Measurements from ENCODE around the gene DMGDH.

DMGDH gene

DNA sequence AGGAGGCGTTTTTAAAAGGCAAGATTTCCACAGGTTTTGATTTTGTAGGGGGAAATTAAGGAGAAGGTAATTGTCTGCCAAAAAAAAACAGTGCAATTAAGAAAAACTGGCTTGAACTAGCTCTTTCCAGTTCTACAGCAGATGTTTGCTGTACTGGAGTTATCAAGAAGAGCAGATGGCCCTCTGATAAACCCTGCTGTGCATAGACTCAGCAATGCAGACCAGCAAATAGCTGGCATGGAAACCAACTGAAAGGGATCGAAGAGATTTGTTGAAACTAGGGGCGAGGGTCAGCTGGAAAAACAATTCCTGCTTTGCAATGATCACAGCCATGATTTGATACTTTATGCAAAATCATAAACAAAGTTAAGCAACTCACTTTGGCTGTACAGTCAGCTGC lies 24.3 kb upstream of the DMGDH start:
- no peaks in the 10 kb centered on the region for H3K27me3 ChIP-seq (ENCODE audit: control insufficient read depth in 2 of 2, insufficient read depth in 2 of 2, low read length in 2 of 2)
- H3K9ac ChIP-seq (ENCODE audit: low read depth in 1 of 2, low read length in 2 of 2) = no peak overlapping the region
- no peak overlapping the region for H3K27ac ChIP-seq (ENCODE audit: low read depth in 2 of 2, low read length in 2 of 2)
- H3K4me3 ChIP-seq (ENCODE audit: low read length in 2 of 2) = no peak overlapping the region
- H3K36me3 ChIP-seq (ENCODE audit: control insufficient read depth in 2 of 2, insufficient read depth in 2 of 2, low read length in 2 of 2) = no peaks in the 10 kb centered on the region
- no peaks in the 10 kb centered on the region for H3K4me1 ChIP-seq (ENCODE audit: control insufficient read depth in 2 of 2, insufficient read depth in 2 of 2, low read length in 2 of 2)
- H3K9me3 ChIP-seq (ENCODE audit: control insufficient read depth in 2 of 2, low read length in 2 of 2) = no peaks in the 10 kb centered on the region

DNA sequence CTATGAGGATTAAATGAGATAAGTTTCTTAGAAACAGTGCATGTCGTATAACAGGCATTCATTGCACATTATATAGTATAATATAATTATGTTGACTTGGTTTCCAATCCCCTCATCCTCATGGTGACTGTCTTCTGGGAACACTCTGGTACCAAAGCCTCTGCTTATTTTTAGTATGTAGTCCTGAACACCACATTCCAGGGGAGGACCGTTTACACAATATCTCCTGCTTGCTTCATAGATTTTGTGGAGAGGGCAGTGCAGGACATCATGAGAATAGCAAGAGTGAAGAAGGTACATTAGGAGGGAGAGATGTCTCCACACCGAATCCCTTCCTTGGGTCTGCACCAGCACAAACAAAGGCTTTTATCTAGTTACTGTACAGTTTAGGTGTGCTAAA lies 21.6 kb upstream of the DMGDH start:
- Histone ChIP-seq H3K9me3 (ENCODE audit: control insufficient read depth in 2 of 2, low read length in 2 of 2) (no peaks in the 10 kb centered on the region), H3K27ac (ENCODE audit: low read depth in 2 of 2, low read length in 2 of 2) (no peak overlapping the region)

DNA sequence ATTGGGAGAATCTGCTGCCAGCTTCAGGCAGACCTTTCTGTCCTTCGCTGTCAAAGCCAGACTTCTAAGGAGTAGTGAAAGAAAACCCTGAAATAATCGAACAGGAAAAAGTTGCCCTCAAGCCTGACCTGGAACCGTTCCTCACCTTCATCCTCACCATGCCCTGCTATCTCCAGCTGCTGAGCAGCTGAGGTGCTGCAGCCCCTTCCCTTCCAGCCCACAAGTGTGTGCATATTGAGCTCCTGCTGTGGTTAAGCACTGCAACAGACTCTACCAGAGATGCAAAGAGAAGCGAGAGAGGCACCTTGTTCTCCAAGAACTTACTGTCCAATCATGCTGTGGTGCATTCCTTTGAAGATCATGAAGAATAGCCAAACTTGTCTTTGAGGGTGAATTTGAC lies 19.0 kb upstream of the DMGDH start:
- no peak overlapping the region for H3K9ac ChIP-seq (ENCODE audit: low read depth in 1 of 2, low read length in 2 of 2)
- H3K36me3 ChIP-seq (ENCODE audit: control insufficient read depth in 2 of 2, insufficient read depth in 2 of 2, low read length in 2 of 2) = no peaks in the 10 kb centered on the region
- no peaks in the 10 kb centered on the region for H3K4me1 ChIP-seq (ENCODE audit: control insufficient read depth in 2 of 2, insufficient read depth in 2 of 2, low read length in 2 of 2)
- H3K4me3 ChIP-seq (ENCODE audit: low read length in 2 of 2) = no peak overlapping the region
- H3K9me3 ChIP-seq (ENCODE audit: control insufficient read depth in 2 of 2, low read length in 2 of 2) = no peaks in the 10 kb centered on the region
- H3K27ac ChIP-seq (ENCODE audit: low read depth in 2 of 2, low read length in 2 of 2) = no peak overlapping the region
- H3K27me3 ChIP-seq (ENCODE audit: control insufficient read depth in 2 of 2, insufficient read depth in 2 of 2, low read length in 2 of 2) = no peaks in the 10 kb centered on the region

More for the DNA sequence above, 21.6 kb upstream of the DMGDH start:
- Histone ChIP-seq H3K27me3 (ENCODE audit: control insufficient read depth in 2 of 2, insufficient read depth in 2 of 2, low read length in 2 of 2) (no peaks in the 10 kb centered on the region), H3K9ac (ENCODE audit: low read depth in 1 of 2, low read length in 2 of 2) (no peak overlapping the region), H3K36me3 (ENCODE audit: control insufficient read depth in 2 of 2, insufficient read depth in 2 of 2, low read length in 2 of 2) (no peaks in the 10 kb centered on the region), H3K4me3 (ENCODE audit: low read length in 2 of 2) (no peak overlapping the region), H3K4me1 (ENCODE audit: control insufficient read depth in 2 of 2, insufficient read depth in 2 of 2, low read length in 2 of 2) (no peaks in the 10 kb centered on the region)

GRCh38 chr5:79086116-79086515 lies 16.6 kb upstream of the DMGDH start:
- Histone ChIP-seq H3K4me1 (ENCODE audit: control insufficient read depth in 2 of 2, insufficient read depth in 2 of 2, low read length in 2 of 2) (no peaks in the 10 kb centered on the region), H3K36me3 (ENCODE audit: control insufficient read depth in 2 of 2, insufficient read depth in 2 of 2, low read length in 2 of 2) (no peaks in the 10 kb centered on the region), H3K27ac (ENCODE audit: low read depth in 2 of 2, low read length in 2 of 2) (no peak overlapping the region), H3K9me3 (ENCODE audit: control insufficient read depth in 2 of 2, low read length in 2 of 2) (no peaks in the 10 kb centered on the region), H3K27me3 (ENCODE audit: control insufficient read depth in 2 of 2, insufficient read depth in 2 of 2, low read length in 2 of 2) (no peaks in the 10 kb centered on the region), H3K9ac (ENCODE audit: low read depth in 1 of 2, low read length in 2 of 2) (no peak overlapping the region), H3K4me3 (ENCODE audit: low read length in 2 of 2) (no peak overlapping the region)

- no peaks in the 10 kb centered on the region for H3K9me3 ChIP-seq (ENCODE audit: control insufficient read depth in 2 of 2, low read length in 2 of 2)
- no peak overlapping the region for H3K27ac ChIP-seq (ENCODE audit: low read depth in 2 of 2, low read length in 2 of 2)
- no peak overlapping the region for H3K4me3 ChIP-seq (ENCODE audit: low read length in 2 of 2)
- H3K36me3 ChIP-seq (ENCODE audit: control insufficient read depth in 2 of 2, insufficient read depth in 2 of 2, low read length in 2 of 2) = no peaks in the 10 kb centered on the region
- H3K27me3 ChIP-seq (ENCODE audit: control insufficient read depth in 2 of 2, insufficient read depth in 2 of 2, low read length in 2 of 2) = no peaks in the 10 kb centered on the region
- no peak overlapping the region for H3K9ac ChIP-seq (ENCODE audit: low read depth in 1 of 2, low read length in 2 of 2)
- H3K4me1 ChIP-seq (ENCODE audit: control insufficient read depth in 2 of 2, insufficient read depth in 2 of 2, low read length in 2 of 2) = no peaks in the 10 kb centered on the region
Observed at GRCh38 chr5:79081779-79082178, 12.3 kb upstream of the DMGDH start.

DNA sequence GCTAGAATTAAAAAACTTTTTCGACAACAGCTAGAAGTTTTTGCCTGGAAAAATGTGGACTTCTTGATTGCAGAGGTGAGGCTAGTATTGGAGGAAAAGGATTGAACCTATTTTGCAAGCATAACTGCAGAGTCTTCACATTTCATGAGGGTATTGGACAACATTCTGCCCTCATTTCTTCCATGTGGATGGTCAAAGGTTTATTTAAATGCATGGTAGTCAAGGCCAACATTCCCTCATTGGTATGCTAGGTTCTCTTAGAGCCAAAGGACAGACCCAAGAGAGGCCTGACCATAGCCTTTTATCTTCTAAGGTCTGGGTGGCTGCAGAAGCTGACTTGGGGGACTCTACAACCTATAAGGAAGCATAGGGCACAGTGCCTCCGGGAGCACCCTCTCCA lies 11.3 kb upstream of the DMGDH start:
- Histone ChIP-seq H3K9ac (ENCODE audit: low read depth in 1 of 2, low read length in 2 of 2) (no peak overlapping the region), H3K9me3 (ENCODE audit: control insufficient read depth in 2 of 2, low read length in 2 of 2) (no peaks in the 10 kb centered on the region)

GRCh38 chr5:79077680-79078365 lies 8.3 kb upstream of the DMGDH start:
- Histone ChIP-seq H3K4me1 (ENCODE audit: control insufficient read depth in 2 of 2, insufficient read depth in 2 of 2, low read length in 2 of 2) (no peaks in the 10 kb centered on the region), H3K27me3 (ENCODE audit: control insufficient read depth in 2 of 2, insufficient read depth in 2 of 2, low read length in 2 of 2) (no peaks in the 10 kb centered on the region), H3K9ac (ENCODE audit: low read depth in 1 of 2, low read length in 2 of 2) (no peak overlapping the region), H3K4me3 (ENCODE audit: low read length in 2 of 2) (no peak overlapping the region), H3K36me3 (ENCODE audit: control insufficient read depth in 2 of 2, insufficient read depth in 2 of 2, low read length in 2 of 2) (no peaks in the 10 kb centered on the region), H3K27ac (ENCODE audit: low read depth in 2 of 2, low read length in 2 of 2) (no peak overlapping the region), H3K9me3 (ENCODE audit: control insufficient read depth in 2 of 2, low read length in 2 of 2) (no peaks in the 10 kb centered on the region)

More for the DNA sequence above, 11.3 kb upstream of the DMGDH start:
- Histone ChIP-seq H3K36me3 (ENCODE audit: control insufficient read depth in 2 of 2, insufficient read depth in 2 of 2, low read length in 2 of 2) (no peaks in the 10 kb centered on the region), H3K27ac (ENCODE audit: low read depth in 2 of 2, low read length in 2 of 2) (no peak overlapping the region), H3K4me3 (ENCODE audit: low read length in 2 of 2) (no peak overlapping the region), H3K4me1 (ENCODE audit: control insufficient read depth in 2 of 2, insufficient read depth in 2 of 2, low read length in 2 of 2) (no peaks in the 10 kb centered on the region), H3K27me3 (ENCODE audit: control insufficient read depth in 2 of 2, insufficient read depth in 2 of 2, low read length in 2 of 2) (no peaks in the 10 kb centered on the region)

GRCh38 chr5:79076819-79077218 lies 7.3 kb upstream of the DMGDH start:
- no peak overlapping the region for H3K4me3 ChIP-seq (ENCODE audit: low read length in 2 of 2)
- no peaks in the 10 kb centered on the region for H3K4me1 ChIP-seq (ENCODE audit: control insufficient read depth in 2 of 2, insufficient read depth in 2 of 2, low read length in 2 of 2)
- no peaks in the 10 kb centered on the region for H3K9me3 ChIP-seq (ENCODE audit: control insufficient read depth in 2 of 2, low read length in 2 of 2)
- no peaks in the 10 kb centered on the region for H3K27me3 ChIP-seq (ENCODE audit: control insufficient read depth in 2 of 2, insufficient read depth in 2 of 2, low read length in 2 of 2)
- H3K27ac ChIP-seq (ENCODE audit: low read depth in 2 of 2, low read length in 2 of 2) = no peak overlapping the region
- no peaks in the 10 kb centered on the region for H3K36me3 ChIP-seq (ENCODE audit: control insufficient read depth in 2 of 2, insufficient read depth in 2 of 2, low read length in 2 of 2)
- no peak overlapping the region for H3K9ac ChIP-seq (ENCODE audit: low read depth in 1 of 2, low read length in 2 of 2)

DNA sequence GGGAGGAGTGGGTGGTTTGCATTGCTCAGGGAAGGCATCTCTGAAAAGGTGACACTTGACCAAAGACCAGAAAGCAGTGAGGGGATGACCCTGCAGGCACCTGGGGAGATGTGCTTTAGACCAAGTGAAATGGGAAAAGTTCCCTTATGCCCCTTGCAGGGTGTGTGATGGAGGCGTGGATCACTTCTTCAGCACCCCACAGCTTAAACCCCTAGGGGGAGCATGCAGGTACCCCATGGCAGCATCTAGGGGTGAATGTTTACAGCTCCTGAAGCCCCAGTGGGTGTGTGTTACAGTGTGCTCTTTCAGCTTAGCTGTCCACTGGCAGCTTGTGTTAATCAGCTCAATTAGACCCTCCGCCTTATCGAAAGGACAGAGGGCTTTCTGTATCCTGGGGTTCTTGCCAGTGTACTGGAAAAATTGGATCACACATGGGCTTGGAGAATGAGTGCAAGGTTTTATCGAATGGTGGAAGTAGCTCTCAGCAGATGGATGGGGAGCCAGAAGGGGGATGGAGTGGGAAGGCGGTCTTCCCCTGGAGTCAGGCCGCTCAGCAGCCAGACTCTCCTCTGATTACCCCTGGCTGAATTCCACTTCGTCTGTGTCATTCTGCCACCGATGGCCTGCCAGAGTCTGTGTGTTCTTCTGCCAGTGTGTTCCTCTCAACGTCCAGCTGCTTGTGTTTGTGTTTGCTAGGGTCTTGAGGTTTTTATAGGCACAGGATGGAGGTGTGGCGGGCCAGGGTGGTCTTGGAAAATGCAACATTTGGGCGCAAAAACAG lies 6.4 kb upstream of the DMGDH start:
- Histone ChIP-seq H3K4me1 (ENCODE audit: control insufficient read depth in 2 of 2, insufficient read depth in 2 of 2, low read length in 2 of 2) (no peaks in the 10 kb centered on the region), H3K4me3 (ENCODE audit: low read length in 2 of 2) (no peak overlapping the region), H3K27me3 (ENCODE audit: control insufficient read depth in 2 of 2, insufficient read depth in 2 of 2, low read length in 2 of 2) (peaks cover 0 to 4% of the 10 kb centered on the region in 2 donors), H3K9ac (ENCODE audit: low read depth in 1 of 2, low read length in 2 of 2) (no peak overlapping the region), H3K27ac (ENCODE audit: low read depth in 2 of 2, low read length in 2 of 2) (no peak overlapping the region), H3K36me3 (ENCODE audit: control insufficient read depth in 2 of 2, insufficient read depth in 2 of 2, low read length in 2 of 2) (no peaks in the 10 kb centered on the region), H3K9me3 (ENCODE audit: control insufficient read depth in 2 of 2, low read length in 2 of 2) (no peaks in the 10 kb centered on the region)

DNA sequence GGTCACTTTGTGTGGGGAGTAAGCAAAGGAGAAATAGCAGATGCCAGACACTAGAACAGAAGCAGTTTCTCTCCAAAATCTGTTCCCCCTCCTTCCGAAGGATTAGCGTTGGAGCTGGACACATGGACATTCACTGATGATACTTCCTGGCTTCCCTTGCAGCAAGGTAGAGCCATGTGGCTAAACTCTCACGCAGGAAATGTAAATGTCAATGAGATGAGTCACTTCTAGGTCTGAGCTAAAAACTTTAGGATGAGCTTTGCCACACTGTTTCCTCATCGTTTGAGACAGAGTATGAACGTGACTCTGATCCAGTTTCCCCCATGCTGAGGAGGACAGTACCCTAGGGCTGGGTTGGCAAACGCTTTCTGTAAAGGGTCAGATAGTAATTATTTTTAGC lies 5.2 kb upstream of the DMGDH start:
- Histone ChIP-seq H3K36me3 (ENCODE audit: control insufficient read depth in 2 of 2, insufficient read depth in 2 of 2, low read length in 2 of 2) (no peaks in the 10 kb centered on the region), H3K4me1 (ENCODE audit: control insufficient read depth in 2 of 2, insufficient read depth in 2 of 2, low read length in 2 of 2) (no peaks in the 10 kb centered on the region), H3K27me3 (ENCODE audit: control insufficient read depth in 2 of 2, insufficient read depth in 2 of 2, low read length in 2 of 2) (peaks cover 2 to 4% of the 10 kb centered on the region in 2 donors), H3K9me3 (ENCODE audit: control insufficient read depth in 2 of 2, low read length in 2 of 2) (no peaks in the 10 kb centered on the region), H3K9ac (ENCODE audit: low read depth in 1 of 2, low read length in 2 of 2) (no peak overlapping the region), H3K27ac (ENCODE audit: low read depth in 2 of 2, low read length in 2 of 2) (no peak overlapping the region), H3K4me3 (ENCODE audit: low read length in 2 of 2) (no peak overlapping the region)
